ENCODE results near the gene NES.
"Not testable (repeated sequence)": the region's sequence is repeated elsewhere in the genome, so short reads cannot be mapped to it uniquely, and the experiment has no call there.

Gene NES

DNA sequence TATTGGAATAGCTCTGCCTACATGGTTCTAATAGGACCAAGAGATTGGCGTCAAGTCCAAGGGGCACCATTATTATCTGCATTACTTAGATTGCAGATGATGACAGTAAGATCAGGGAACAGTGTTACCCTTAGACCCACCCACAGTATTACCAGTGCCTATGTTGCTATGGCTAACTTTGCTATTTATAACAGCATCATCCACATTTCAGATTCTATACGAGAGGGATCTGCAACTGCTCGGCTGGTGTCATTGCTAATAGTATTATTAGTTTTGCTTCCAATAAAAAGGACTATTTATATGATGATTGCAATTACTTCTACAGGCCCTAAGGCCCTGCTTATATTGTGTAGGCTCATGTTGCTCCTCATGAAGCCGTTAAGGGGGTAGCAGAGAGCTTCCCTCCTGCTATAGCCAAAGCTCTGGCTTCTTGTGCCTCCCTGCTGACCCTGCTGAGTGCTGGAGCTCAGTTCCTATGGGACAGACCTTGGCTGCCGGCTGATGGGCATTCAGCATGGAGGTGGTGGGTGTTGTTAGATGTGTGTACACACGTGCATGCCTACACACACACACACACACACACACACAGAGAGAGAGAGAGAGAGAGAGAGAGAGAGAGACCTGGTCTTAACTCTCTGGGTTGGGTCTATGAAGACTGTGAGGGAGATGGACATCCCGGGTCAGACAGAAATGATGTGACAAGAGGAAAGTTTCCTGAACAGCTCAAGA is 34.0 kb downstream of the NES start:
- DNase-seq: no peak

DNA sequence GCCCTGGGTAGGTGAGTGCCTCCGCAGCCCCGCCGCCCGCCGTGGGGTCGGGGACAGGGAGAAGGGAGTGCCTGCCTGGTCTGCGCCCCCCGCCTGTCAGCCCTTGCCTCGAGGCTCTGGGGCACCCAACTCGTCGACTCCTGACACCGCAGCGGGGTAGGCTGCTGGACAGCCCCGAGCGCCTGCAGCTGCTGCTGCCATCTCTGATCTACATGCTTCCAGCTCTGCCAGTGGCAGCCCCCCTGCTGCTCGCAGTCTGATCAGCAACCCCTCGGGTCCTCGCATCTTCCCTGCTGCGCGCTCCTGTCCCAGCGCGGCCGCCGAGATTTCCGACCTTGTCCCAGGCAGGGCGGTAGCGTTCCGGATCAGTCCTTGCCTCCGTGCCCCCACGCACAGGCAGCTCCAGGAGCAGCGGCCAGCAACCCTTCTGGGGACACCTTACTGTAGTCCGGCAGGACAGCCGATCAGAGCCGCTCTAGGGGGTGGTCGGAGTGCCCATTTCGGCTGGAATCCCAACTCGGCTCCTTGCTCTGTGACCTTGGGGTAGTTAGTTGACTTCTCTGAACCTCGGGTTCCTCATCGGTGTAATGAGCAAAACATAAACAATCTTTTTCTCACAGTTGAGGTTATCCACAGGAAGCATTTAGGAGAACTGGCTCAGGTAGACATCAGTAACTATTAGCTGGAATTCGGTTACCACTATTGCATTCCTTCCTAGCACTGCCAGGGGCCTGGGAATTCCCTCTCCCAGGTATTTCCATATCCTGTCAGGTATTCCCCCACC is 34.8 kb downstream of the NES start:
- DNase-seq: no peak

DNA sequence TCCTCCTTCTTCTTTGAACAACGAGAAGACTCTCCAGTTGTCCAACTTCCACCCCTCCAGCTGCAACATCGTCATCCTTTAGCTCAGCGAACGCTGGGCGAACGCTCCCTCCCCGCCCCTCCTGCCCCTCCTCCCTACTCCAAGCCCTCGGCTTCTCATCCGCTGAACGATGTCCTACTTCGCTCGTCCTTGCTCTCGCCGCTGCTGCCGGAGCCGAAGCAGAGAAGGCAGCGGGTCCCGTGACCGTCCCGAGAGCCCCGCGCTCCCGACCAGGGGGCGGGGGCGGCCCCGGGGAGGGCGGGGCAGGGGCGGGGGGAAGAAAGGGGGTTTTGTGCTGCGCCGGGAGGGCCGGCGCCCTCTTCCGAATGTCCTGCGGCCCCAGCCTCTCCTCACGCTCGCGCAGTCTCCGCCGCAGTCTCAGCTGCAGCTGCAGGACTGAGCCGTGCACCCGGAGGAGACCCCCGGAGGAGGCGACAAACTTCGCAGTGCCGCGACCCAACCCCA is 35.4 kb downstream of the NES start, which contains the start of gene BCAN:
TSS of gene BCAN (plus strand) at position 357 of the 504 bp plus-strand sequence. CDS start 3,938 bp downstream, outside the sequence.
- DNase-seq: no peak

DNA sequence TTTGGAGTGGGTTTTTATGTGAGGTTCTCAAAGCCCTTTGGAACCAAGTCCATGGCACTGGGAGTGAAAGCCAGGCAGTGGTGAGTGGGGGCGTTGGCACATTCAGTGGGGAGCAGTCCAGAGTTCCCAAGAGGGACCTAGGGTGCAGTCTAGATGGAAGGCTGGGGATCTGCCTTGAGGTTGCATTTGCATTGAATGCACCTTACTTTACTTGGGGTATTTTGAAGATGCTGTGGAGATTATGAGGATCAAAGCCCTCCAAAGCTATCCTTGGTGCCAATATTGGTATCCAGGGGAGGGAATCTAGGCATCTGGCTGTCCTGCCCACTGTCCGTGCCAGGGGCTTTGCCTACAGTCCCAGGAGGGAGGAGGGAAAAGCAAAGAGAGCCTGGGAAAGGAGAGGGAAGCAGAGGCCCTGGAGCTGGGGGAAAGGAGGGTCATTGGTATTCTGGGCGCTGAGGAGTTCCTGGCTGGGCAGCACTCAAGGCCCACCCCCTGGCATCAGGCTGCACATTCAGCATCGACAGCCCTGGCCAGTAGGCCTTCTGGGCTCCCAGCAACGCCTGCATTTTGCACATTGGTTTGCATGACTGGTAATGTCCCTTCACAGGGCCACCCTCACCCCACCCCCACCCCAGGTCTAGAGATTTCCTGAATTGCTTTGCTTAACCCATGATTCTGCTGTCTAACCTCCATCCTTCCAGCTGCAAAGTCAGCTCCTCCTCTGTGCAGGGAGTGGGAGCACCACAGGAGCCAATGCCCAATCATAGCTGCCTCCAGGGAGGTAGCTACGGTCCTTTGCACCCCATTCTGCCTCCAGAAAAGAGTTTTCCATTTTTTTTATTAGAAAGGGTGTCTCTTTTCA is 36.1 kb downstream of the NES start:
- no peak for DNase-seq

DNA sequence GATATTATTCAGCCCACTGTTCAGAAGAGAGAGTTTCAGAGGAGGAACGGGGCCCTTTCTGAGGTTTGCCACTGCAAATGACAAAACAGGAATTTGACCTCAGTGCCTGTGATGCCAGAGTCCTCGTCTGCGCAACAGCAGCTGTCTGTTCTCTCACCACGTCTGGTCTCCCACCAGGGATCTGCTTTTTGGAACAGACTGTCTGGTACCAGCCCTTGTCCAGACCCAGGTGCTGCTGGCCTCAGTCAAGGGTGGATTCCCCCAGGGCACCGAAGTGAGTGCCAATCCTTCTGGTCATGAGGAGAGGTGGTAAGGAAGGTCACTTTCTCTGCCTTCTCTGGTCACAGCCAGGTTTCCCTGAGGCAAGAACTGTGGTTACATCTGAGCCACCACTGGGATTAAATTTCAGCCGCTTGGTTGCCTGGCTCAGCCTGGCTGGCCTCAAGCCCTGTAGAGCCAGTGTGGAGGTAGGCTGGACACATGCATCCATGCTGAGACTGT is 37.6 kb downstream of the NES start:
- peak; percentile 78 for DNase-seq

DNA sequence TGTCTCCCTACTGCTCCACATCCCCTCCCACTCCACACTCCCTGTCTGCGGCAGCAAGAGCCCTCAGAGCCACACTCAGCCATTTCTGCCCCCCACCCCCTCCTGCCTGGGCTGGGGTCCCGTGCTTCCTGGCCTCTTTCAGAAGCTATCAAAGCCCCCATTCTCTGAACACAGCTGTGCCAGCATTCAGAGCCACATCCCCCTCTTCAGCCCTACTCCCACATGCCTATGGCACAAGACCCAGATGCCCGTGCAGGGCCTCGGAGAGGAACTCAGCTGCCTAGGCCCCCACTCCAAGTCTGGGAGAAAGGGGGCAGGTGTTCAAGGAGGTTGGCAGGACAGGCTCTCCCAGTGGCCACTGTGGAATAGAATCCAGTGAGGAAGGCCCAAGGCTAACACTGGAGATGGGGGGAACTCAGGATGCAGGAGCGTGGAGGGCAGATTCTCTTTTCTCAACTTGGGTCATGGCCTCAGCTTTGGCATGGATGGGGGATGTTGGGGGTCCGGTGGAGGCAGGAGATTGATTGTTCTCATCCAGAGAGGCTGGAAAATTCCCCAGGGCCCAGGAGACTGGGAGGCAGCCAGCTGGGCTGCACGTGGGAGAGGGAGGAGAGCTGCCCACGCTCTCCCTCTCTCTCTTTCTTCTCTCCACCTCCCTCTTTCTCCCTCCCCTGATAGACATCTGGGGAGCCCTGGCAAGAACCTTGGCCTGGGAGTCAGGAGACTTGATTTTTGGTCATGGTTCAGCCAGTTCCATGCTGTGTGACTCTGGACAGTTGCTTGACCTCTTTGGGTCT is 38.8 kb downstream of the NES start:
- DNase-seq: no peak

DNA sequence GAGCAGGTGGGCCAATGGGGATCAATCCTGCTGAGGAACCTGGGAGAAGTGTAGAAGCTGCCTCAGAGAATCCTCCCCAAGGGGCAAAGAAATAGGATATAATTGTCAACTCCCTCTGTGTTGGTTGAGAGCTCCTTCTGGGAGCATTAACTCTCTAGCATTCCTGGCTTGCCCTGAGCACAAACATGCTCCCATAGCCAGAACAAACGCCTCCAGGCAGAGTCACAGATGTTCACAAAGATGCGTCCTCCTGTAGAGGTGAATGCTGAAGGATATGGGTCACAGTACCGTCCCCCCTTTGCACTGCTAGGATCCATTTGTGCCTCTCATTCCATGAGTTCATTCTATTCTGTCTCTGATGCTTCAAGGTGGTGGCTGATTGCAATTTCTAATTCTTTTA is 44.9 kb downstream of the NES start:
- no peak for DNase-seq

DNA sequence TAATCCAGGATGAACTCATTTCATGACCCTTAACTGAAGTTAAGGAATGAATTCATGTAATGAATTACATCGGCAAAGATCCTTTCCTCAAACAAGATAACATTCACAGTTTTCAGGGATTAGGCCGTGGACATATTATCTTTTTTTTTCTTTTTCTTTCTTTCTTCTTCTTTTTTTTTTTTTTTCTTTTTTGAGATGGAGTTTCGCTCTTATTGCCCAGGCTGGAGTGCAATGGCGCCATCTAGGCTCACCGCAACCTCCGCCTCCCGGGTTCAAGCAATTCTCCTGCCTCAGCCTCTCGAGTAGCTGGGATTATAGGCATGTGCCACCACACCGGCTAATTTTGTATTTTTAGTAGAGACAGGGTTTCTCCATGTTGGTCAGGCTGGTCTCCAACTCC is 46.1 kb downstream of the NES start:
- not testable (repeated sequence) for DNase-seq

DNA sequence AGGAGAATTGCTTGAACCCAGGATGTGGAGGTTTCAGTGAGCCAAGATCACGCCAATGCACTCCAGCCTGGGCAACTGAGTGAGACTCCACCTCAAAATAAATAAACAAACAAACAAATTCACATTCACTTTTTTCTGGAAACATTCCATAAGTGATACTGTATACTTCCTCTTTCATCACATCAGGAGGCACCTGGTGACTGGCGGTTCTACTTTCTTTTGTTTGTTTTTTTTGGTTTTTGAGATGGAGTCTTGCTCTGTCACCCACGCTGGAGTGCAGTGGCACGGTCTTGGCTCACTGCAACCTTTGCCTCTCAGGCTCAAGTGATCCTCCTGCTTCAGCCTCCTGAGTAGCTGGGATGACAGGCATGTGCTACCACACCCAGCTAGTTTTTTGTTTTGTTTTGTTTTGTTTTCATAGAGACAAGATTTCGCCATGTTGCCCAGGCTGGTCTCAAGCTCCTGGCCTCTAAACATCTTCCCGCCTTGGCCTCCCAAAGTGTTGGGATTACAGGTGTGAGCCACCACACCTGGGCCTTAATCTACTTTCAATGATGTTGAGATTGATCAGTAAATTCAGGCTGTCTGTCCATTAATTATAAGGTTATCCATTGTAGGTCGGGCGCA is 47.3 kb downstream of the NES start:
- DNase-seq: no peak

DNA sequence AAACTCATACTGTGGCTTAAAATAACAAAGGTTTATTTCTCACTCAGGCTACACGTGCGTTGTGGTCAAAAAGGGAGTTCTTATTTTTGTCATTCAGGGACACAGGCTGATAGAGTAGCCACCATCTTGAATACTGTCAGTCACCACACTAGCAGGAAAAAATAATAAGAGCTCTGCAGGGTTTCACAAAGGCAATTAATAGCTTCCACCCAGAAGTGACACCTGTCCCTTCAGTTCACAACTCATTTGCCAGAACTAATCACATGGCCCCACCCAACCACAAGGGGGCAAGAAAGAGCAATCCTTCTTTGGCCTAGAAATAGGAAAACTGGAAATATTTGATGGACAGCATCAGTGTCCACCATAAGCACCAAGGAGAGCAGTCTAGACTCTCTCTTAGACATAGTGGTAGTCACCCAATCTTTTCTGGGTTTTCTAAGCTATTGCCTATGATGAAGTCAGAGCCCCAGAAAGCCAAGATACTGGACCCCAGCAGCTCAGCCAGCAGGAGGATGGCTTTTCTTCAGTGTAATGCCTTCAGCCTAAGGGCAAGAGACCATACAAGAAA is 49.8 kb downstream of the NES start:
- DNase-seq: peak; percentile 2

DNA sequence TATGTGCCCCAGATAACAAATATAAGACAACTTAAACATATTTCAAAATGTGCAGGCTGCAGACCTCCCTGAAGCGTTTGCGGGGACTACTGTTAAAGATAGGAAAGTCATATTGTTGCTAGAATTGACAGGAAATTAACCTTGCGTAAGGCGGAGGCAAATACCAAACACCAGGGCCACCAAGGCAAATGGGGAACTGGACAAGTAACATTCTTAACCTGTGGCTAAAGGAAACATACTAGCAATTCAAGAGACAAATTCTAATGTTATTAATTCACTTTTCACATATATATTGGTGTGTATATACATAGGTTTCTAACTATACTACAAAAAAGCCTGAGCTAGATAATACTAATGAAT is 51.1 kb downstream of the NES start:
- DNase-seq: no peak

DNA sequence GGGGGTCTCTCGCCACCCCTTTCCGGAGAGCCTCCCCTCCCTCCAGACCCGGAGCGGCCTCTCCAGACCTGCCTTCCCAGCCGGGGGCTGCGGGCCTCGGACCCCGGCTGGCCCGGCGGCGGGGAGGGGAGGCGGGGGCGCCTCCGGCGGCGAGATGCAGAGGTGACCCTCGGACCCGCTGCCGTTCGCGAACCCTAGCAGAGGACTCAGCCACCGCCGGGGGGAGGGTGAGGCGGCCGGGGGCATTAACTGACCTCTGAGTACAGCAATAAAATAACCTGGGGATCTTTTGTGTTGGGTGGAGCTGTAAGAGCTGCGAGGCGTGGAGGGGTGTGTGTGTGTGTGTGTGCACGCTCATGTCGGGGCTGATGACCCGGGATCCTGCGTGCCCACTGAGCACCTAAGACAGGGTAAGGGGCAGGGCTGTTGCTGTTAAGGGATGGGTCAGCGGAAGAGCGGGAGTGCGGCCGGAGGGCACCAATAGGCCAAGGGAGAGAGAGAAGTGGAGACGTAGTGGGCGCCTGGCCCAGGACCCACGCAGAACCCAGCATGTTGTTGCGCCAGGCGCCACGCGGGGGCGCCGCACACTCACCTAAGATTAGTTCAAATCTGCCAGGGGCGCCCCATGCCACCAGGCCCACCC is 51.6 kb downstream of the NES start:
- peak; percentile 21 for DNase-seq

DNA sequence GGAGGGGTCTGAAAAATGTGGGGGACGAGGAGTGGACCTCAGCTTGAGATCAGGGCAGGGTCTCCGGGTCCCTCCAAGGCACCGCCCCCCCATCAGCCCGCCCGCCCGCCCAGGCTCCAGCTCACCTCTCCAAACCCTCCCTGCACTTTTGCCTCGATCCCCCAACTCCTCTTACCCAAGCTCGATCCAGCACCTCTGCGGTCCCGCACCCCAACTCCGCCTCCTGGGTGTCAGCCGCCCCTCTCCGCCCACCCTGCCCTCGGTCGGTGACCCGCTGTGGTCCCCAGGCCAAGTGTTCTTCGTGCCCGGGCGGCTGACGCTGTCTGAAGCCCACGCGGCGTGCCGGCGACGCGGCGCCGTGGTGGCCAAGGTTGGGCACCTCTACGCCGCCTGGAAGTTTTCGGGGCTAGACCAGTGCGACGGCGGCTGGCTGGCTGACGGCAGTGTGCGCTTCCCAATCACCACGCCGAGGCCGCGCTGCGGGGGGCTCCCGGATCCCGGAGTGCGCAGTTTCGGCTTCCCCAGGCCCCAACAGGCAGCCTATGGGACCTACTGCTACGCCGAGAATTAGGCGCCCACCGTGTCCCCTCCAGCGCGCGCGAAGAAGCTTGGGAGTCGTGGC is 52.3 kb downstream of the NES start:
- DNase-seq: no peak

DNA sequence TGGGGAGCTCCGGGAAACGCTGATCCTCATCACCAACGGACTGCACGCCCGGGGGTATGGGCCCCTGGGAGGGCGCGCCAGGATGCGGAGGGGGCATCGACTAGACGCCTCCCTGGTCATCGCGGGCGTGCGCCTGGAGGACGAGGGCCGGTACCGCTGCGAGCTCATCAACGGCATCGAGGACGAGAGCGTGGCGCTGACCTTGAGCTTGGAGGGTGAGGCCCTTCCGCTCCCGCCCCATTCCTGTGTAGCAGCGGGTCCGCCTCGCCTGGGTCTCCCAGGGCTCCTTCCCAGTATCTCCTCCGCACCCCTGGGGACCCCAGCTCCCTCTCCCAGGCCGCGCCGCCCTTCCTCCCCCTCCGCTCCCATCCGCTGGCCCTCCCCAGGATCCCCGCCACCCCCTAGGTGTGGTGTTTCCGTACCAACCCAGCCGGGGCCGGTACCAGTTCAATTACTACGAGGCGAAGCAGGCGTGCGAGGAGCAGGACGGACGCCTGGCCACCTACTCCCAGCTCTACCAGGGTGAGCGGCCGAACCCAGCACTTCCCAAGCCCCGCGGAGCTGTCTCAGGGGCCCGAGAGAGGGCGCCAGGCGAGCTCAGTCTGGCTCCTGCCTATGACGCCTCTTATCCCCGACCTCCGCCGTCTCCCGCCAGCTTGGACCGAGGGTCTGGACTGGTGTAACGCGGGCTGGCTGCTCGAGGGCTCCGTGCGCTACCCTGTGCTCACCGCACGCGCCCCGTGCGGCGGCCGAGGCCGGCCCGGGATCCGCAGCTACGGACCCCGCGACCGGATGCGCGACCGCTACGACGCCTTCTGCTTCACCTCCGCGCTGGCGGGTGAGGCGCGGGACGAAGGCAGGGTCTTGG is 53.0 kb downstream of the NES start:
- DNase-seq: no peak

DNA sequence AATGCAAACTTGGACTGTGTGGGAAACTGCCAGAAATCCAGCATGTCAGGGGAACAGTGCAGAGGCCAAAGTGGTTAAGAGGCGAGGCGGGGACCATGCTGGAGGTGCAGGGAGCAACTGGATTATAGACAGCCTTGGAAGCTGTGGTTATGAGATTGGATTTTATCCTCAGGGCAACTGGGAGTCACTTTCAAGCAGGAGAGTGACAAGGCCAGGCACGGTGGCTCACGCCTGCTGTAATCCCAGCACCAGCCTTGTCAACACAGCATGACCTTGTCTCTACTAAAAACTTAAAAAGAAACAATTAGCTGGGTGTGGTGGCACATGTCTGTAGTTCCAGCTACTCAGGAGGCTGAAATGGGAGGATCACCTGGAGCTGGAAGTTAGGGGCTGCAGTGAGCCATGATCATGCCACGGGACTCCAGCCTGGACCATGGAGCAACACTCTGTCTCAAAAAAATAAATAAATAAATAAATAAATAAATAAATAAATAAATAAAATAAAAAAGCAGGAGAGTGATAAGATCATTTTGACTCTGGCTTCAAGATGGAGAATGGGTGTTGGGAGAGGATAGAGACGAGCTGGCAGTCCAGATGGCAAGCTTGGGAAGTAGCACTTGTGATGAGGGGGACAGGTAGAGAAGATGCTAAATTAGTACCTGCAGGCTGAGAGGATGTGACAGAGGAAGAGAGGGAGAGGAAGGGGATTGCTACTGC is 54.5 kb downstream of the NES start:
- DNase-seq: no peak

DNA sequence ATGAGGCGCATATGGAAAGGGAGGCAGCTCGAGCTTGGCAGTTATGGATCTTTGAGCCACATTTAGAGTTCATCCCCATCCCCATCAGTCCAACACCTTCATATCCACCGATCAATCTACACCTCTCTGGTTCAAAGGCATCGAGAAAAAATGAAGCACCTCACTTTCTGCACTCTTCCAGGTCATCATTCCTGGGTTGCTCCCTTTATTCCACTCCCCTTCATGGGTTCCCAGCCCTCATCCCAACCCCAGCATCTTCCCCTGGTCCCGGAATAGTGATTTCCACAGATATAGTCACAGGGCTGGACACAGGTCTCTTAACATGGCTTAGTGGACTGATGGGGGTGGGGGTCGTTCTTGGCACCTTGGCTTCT is 57.6 kb downstream of the NES start:
- no peak for DNase-seq

DNA sequence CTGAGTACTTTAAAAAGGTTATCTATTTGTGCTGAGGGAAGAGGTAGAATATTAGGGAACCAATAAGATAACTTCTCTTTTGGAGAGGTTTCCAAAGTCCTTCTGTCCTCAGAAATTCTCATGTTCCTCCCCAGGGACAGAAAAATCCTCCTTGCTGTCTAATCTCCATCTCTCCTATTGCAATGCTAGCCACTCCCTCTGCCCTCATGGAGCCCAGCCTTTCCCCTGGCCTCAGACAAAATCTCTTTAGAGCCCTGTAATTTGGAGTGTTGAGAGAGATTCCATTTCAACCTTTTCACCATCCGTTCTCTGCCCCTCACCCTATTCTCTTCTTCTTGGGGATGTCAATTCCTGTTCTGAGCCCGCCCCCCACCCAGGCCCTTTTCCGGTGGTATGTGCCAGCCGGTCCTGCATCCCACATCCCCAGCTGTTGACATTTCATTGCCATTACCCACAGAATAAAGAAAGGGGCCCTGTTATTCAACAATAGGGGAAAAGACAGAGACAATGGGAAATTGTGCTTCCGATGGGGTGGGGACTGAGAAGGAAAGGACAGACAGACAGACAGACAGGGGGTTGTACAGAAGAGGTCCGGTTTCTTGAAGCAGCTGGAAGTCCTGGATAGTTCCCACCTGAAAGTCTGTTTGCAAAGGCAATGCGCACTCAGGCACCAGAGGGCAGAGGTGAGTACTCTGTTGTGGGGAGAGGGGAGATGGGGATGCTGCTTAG is 58.2 kb downstream of the NES start, which contains the start of gene HAPLN2:
TSS of gene HAPLN2 (plus strand) at position 563 of the 729 bp plus-strand sequence. CDS start 4,076 bp downstream, outside the sequence.
- no peak for DNase-seq

All from MV-4-11 (cell line).